Limb (tissue), 2 donors: ENCODE measurements around the gene CCT5.
A peak's percentile ranks its signal among the peaks of the same experiment; 100 is the strongest.

Experiments
- DNase-seq, 2 donors: peaks; one replicate each; pipeline ENCODE4 v3.0.0-alpha.2; 2016; ENCODE audit errors: extremely low spot score in 2 of 2

CCT5 gene

DNA sequence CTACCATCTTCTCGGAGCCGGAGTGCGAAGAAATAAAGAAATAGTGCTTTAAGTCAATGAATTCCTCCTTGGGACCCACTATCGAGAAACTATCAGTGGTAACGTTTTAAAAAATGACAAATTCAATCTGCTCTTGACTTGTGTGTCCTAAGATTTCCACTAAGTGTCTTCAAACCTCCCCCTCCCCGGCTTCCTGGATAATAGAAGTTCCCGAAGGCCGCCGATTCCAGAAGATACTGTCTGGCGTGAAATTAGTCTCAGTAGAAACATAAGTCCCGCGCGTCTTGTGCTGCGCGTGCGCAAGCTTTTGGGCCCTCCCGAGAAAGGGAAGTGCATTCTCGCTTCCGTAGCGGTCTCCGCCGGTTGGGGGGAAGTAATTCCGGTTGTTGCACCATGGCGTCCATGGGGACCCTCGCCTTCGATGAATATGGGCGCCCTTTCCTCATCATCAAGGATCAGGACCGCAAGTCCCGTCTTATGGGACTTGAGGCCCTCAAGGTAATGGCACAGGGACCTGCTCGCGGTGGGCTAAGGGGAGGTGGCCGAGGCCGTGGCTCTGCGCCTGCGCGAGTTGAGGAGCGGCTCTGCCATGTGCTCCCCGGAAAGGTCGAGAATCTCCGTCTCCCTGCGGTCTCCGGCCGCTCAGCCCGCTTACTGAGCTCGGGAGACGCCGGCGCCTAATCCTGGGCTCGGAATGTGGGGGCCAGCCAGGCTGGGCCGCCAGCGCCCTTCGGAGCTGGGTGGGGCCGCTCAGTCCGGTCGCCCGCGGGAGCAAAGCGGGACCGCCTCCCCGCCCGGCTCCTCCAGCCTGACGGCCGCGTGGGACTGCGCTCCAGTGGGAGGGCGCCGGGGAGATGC lies at the start of gene CCT5:
CCT5 (plus strand) TSS at position 333 of the 858 bp plus-strand sequence; CDS start at position 394, 61 bp downstream.
- peak; percentile 93 to 99 for DNase-seq

GRCh38 chr5:10201223-10201868 lies 48.7 kb upstream of the CCT5 start:
- DNase-seq = no peak

GRCh38 chr5:10202089-10202910 lies 47.8 kb upstream of the CCT5 start:
- no peak for DNase-seq

- DNase-seq = no peak
Observed at GRCh38 chr5:10209004-10209403, 41.1 kb upstream of the CCT5 start.

GRCh38 chr5:10213316-10213715 lies 36.8 kb upstream of the CCT5 start:
- no peak for DNase-seq

GRCh38 chr5:10214041-10214440 lies 36.0 kb upstream of the CCT5 start:
- no peak for DNase-seq

DNA sequence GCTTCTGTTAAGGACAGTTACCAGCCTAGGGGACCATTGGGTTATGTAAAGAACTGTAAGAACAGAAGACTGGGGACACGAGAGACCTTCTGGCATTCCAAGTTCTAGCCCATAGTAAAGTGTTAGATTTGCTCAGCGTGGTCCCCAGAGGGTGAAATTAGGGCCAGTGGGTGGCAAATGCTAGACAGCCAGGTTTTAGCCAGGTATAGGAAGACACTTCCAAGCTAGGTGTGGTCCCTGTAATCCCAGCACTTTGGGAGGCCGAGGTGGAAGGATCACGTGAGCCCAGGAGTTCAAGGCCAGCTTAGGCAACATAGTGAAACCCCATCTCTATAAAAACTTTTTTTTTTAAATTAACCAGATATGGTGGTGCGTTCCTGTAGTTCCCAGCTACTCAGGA lies 34.7 kb upstream of the CCT5 start:
- DNase-seq = no peak

DNA sequence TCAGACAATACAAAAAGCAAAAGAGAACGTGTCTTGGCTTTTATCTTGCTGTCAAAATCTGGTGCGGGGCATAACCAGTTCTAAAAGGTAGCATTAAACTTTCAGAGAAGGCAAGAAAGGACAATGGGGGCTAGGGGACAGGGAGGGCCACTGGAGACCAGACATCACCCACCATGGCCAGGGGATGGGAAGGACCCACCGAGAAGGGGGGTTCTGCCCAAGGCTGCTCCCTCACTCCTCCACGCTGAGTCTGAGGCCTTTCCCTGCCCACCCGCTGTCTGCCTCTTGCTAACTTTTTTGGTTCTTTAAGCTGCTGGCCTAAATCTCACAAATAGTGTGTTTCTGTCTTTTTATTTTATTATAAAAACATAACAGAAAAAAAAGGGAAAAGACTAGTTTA lies 34.0 kb upstream of the CCT5 start:
- no peak for DNase-seq

GRCh38 chr5:10218658-10219057 lies 31.4 kb upstream of the CCT5 start:
- no peak for DNase-seq

- no peak for DNase-seq
Observed at GRCh38 chr5:10219068-10219467, 31.0 kb upstream of the CCT5 start.

- peak; percentile 12 to 47 for DNase-seq
Observed at GRCh38 chr5:10220248-10220647, 29.8 kb upstream of the CCT5 start.

- DNase-seq = no peak
Observed at GRCh38 chr5:10222326-10222725, 27.8 kb upstream of the CCT5 start.

DNA sequence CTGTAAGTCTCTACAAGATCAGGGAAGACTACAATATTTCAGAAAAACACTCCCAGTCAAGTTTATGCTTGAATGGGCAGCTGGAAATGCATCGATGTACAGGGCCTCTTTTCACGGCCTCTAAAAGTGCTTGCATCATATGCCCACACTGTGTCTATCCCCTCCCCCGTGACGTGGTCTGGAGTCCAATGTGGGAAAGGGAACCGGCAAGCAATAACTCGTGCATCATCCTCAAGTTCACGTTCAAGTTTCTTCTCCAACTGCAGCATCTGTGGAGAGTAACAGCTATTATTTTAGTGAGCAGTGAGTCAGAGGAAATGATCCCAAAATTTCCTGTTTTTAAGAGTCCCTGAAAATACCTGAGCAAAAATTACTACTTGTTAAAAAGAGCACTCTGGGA lies 22.7 kb upstream of the CCT5 start:
- no peak for DNase-seq

DNA sequence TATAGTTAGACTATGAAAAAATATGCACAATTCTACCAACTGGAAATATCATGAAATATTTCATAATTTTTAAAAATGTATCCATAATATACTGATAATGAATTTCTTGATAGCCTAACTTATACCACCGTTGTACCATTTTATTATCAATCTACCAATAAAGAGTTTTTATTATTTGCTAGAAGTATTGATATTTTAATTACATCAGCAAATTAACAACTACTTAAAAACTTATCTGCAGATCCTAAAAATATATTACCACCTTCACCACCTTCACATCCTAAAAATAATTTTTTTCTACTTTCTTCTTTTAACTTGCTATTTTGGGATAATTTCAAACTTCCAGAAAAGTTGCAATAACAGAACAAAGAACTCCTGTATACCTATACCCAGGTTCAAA lies 21.8 kb upstream of the CCT5 start:
- no peak for DNase-seq

DNA sequence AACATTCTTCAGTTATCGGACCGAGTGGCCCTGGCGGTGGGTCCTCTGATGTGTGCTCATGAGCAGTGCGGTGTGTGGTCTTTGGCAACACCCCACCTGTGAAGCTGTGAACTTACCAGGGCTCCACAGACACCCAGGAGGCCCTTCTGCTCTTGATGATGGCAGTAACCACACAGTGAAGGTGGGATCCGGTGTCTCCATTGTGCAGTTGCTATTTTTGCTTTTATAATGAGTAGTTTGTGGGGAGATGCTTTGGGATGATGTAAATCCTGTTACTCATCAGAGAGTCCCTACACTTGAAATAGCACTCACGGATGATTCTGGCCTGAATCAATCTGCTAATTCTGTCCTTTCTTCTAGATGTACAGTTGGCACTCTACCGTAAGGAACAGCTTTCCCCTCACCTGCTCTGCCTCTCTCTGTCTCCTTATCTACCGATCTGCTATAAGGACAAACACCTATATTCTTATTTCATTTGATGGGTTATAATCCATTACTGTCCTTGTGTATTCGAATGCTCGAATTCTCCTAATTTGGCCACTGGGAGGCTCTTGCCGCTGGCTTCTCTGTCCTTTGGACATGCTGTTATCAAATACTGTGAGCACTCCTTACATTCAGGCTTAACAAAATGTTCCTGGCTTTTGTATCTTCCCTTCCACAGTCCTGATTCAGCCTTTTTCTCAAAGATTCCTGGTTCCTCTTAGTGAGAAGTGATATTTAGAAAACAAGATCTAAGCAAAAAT lies 20.6 kb upstream of the CCT5 start:
- no peak for DNase-seq

- no peak for DNase-seq
Observed at GRCh38 chr5:10232386-10232785, 17.7 kb upstream of the CCT5 start.

DNA sequence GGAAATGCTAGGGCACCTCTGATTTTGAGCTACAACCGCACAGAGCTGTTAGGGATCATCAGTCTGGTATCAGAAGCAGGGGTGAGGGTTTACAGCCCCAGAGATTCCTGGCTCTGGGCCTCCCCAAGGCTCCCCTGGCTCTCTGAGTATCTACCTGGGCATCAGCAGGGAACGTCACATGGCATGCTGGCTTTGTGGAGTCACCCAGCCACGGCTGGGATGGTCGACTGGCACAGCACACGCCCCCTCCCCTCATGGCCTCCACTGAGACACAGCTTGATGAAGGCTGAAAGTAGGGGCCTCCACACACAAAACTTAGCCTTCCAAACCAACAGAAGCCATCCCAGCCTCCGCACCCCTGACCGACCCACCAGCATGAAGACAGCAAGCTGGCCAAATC lies 17.1 kb upstream of the CCT5 start:
- DNase-seq = no peak

DNA sequence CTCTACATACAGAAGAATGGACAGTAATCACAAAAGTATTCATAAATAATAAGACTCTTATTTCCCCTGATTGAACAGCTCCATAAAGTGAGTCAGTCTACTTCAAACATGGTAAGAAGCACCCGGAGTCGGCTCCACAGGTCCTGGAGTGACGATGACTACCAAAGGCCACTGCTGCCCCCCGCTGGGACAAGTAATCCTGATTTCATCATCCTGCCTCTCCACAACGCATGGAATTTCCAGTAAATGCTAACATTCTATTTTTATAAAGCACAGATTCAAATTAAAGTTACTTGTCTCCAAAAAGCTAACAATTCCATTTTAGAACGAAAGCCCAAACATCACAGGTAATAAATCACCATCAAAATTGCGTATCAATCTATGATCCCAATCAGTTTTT lies 16.6 kb upstream of the CCT5 start:
- peak; percentile 47 to 67 for DNase-seq

GRCh38 chr5:10235350-10235749 lies 14.7 kb upstream of the CCT5 start:
- no peak for DNase-seq

DNA sequence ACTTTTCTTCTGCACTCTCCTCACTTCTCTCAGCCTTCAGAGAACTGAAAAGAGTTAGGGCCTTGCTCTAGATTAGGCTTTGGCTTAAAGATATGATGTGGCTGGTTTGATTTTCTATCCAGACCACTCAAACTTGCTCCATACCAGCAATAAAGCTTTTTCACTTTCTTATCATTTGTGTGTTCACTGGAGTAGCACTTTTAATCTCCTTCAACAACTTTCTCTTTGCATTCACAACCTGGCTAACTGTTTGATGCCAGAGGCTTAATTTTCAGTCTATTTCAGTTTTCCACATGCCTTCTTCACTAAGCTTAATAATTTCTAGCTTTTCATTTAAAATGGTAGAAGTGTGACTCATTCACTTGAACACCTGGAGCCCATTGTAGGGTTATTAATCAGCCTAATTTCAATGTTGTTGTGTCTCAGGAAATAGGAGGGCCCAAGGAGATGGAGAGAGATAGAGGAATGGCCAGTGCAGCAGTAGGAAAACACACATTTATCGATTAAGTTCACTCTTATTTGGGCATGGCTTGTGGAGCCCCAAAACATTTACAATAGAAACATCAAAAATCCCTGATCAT lies 6.3 kb upstream of the CCT5 start:
- DNase-seq = no peak

DNA sequence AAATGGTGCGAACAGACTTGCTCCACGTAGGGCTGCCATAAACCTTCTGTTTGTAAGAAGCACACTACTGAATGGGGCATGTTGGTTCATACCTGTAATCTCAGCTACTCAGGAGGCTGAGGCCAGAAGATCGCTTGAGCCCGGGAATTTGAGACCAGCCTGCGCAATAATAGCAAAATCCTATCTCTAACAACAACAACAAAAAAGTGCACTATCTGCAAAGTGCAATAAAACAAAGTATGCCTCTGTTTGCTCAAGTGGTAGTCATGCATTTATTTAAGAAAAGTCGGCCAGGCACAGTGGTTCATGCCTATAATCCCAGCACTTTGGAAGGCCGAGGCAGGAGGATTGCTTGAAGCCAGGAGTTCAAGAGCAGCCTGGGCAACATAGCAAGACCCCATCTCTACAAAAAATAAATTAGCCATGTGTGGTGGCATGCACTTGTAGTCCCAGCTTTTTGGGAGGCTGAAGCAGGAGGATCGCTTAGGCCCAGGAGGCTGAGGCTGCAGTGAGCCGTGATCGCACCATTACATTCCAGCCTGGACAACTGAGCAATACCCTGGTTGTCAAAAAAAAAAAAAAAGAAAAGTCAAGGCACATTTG lies 5.6 kb upstream of the CCT5 start:
- DNase-seq = no peak
